UCSD-AML1 (cell line): Measurements from ENCODE around the gene BIK.
"Not testable (repeated sequence)": the region's sequence is repeated elsewhere in the genome, so short reads cannot be mapped to it uniquely, and the experiment has no call there.

Source experiments
- DNase-seq: peaks from one replicate; lab custom pipeline; 2025; ENCODE audit not compliant: unreplicated experiment; lab: John Stamatoyannopoulos, UW

The BIK gene

DNA sequence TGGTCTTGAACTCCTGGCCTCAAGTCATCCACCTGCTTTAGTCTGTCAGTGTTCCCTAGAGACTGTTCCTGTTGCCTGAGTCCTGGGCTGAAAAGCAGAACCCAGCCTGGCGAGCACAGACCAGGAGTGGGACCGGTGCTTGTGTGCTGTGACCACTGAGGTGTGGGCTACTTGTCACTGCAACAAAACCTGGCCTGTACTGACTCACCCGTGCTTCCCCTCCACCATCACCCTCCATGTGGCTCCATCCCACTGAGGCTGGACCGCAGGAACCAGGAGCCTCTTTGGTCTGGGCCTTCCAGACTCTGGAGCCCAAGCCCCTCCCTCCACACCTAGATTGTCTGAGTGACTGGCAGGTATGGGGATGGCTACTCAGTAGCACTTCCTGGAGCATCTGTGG, 24.0 kb downstream of the BIK start:
- no peak for DNase-seq

DNA sequence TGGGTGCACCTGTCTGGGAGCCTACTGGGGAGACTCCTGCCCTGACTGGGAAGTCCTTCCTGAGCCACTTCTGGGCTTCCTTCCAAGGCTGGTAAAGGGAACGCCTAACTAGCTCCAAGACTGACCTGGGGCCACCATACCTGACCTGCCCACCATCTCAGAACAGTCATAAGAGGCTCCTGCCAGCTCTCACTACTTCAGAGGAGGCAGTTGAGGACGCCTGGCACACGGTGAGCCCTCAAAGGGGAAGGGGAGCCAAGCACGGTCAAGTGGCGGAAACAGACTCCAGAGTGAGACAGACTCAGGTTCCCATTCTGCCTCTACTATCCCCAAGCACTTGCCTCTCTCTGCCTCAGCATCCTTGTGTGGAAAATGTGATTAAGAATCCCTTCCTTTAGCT, 25.0 kb downstream of the BIK start:
- no peak for DNase-seq

DNA sequence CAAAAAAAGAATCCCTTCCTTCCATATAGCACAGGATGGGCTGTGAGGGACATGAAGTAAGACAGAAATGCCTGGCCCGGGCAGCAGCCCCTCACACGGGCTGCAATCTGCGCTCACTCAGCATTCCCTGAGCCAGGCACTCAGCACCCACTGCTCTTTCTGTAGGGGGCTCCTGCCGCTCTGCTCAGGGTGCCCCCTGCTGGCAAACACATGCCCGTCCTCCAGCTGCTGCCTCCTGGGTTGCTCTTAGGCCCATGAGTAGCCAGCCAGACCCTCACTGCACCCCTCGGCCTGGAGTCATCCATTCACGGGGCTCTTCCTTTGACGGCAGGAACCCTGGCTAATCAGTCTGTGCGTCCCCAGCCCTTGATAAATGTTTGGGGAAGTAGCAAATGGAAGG, 25.7 kb downstream of the BIK start:
- DNase-seq: peak; percentile 69

DNA sequence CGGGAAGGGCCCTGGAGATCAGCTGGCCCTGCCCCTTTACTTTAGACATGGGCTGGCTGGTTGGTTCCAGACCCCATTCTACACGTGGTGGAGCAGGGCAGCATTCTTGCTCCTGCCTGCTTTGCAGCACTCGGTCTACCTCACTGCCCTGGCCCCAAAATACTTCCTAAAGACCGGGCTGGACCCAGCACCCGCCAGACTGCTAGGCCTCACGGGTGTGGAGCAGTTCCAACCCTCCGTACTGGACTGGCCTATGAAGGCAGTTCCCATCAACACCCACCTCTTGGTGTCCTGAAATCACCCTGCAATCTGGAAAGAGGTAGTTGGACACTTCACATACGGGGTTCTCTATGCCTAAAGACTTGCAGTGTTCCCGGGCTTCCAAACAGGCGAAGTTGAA, 26.3 kb downstream of the BIK start:
- DNase-seq: no peak

DNA sequence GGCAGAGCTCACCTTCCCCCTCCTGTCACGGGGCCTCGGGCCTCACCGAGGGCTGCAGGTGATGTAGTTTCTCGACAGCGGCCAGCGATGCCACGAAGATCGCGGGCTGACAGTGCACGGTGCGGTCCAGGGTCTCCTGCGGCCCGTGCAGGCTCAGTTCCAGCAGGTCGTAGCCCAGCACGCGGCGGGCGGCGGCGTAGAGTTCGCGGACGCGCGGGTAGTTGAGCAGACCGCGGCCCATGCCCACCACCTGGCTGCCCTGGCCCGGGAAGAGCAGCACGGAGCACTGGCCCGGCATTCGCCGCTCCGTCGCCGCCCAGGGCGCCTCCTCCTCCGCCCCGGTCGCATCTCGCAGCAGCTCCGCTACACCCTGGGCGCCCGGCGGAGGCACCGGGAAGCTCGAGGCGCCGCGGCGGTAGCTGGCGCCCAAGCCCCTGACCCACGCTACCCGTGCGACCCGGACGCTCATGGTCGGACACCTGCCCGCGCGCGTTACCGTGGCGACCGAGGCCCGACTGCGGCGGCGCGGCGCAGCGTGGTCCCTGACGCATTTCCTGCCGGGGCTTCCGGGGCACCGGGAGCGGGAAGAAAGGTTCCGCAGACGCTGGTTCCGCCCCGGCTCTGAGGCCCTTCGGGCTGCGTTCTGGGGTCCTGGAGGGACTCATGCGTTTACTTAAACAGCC, 32.5 kb downstream of the BIK start, which contains the start of gene MCAT:
Gene MCAT, minus strand, starts transcription at position 519 of the 683 bp plus-strand sequence. Its CDS starts 50 bp downstream, at position 469.
- DNase-seq: peak; percentile 85

DNA sequence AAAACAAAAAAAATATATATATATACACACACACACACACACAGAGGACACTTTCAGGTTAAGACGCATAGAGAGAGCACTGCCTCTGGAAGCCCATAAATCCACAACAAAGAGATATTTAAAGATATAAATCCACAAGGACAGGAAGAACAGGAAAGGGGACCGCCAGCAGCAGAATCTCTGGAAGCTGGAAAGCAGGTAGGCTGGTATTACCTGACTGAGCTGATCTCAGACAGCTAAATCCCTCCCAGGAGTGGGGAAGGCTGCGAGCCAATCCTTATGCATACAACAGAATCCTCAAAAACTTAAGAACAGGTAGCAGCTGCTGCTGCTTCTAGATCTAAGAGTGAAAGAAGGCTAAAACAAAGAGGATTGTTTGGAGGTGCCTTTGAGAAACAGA, 34.4 kb downstream of the BIK start:
- no peak for DNase-seq

DNA sequence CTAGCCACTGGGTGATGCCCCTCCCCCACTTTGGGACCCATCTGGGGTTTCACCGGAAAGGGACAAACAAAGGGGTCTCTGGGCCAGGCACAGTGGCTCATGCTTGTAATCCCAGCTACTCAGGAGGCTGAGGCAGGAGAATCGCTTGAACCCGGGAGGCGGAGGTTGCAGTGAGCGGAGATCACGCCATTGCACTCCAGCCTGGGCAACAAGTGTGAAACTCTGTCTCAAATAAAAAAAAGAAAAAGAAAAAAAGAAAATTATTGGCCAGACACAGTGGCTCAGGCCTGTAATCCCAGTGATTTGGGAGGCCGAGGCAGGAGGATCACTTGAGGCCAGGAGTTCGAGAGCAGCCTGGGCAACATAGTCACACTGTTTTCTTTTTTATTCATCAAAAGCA, 34.8 kb downstream of the BIK start:
- DNase-seq: not testable (repeated sequence)

DNA sequence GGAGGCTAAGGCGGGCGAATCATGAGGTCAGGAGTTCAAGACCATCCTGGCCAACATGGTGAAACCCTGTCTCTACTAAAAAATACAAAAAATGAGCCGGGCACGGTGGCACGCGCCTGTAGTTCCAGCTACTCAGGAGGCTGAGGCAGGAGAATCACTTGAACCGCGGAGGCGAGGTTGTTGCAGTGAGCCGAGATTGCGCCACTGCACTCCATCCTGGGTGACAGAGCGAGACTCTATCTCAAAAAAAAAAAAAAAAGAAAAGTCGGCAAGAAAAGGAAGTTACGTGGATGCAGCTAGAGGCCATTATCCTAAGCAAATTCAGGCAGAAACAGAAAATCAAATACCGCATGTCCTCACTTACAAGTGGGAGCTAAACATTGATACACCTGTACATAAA, 35.8 kb downstream of the BIK start:
- DNase-seq: not testable (repeated sequence)

DNA sequence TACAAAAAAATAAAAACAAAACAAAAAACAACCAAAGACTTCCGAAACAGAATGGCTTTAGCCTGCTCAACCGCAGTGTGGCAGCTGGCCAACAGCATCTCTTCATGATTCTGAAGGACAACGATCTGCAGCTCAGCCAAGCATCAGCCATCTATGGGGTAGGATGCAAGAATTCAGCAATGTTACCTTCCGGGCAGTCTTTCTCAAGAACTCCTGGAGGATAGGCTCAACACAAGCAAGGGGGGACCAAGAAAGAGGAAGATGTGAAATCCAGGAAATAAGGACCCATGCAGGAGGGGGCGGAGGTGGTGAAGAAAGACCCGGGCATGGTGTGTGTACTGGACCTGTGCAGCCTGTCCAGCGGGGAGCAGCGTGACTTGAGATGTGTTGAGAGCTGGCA, 37.3 kb downstream of the BIK start:
- DNase-seq: no peak

DNA sequence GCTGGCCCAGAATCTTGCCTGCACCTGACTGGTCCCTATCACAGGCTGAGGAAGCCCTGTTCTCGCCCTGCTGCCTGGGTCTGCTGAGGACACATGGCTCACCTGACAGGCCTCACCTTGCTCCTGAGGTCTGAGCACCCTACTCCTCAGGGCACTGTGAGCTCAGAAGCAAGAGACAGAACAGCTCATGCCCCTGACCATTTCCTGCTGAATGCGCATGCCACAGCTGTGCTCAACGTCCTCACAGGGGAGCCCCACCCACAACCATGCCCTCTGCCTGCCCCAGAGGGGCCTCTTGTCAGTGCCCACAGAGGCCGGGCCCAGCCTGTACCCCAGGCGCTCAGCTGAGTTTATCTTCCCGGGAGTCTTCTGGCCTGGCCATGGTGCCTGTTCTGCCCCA, 38.0 kb downstream of the BIK start:
- DNase-seq: no peak

DNA sequence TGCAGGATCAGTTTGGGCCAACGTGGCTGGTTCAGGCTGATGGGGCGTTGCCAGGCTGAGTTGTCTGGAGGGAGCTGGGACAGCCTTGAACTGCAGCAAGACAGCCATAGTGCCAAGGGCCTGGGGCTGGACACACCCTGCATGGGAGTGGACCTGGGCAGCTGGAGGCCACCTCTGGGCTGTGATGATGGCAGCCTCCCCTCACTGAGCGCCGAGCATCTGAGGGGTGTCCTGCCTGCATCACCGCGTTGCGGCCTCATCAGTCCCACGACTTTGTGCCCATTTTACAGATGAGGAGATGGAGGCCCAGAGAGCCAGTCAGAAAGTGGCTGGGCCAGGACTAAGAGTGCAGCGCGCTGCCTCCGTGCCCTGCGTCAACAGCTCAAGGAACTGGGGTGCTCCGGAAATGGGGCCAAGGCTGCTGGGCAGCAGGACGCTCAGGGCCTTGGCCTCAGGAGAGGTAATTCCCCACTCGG, 40.2 kb downstream of the BIK start:
- no peak for DNase-seq

DNA sequence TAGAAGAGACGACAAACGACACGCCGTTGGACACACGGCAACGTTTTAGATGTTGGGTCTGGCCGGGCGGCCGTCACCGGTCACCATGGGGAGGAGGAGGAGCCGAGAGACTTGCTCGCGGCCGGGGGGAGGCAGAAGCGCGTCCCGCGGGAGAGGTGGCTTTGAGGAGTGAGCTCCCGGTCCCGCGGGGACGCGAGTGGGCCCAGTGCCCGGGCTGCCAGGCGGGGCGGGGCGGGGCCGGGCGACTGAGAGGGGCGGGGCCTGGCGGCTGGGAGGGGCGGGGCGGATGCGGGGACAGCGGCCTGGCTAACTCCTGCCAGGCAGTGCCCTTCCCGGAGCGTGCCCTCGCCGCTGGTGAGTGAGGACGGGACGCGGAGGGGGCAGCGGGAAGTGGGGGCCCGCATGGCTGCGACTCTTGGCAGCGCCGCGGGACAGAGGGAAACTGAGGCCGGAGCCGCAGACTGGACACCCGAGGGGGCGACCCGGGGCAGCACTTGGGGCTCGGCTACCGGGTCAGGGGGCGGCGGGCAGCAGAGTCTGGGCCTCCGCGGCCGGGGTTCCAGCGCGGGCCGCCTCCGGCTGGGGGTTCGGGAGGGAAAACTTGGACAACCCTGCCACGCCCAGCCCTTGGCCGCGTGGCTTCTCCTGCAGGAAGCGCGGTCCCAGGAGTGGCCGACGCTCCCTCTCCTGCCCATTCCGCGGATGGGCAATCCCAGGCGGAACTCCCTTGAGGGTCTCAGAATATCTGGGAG, 40.9 kb downstream of the BIK start, which contains the start of gene TSPO:
Gene TSPO, plus strand, starts transcription at position 309 of the 752 bp plus-strand sequence. CDS start 7,680 bp downstream, outside the sequence.
- DNase-seq: peak; percentile 62

DNA sequence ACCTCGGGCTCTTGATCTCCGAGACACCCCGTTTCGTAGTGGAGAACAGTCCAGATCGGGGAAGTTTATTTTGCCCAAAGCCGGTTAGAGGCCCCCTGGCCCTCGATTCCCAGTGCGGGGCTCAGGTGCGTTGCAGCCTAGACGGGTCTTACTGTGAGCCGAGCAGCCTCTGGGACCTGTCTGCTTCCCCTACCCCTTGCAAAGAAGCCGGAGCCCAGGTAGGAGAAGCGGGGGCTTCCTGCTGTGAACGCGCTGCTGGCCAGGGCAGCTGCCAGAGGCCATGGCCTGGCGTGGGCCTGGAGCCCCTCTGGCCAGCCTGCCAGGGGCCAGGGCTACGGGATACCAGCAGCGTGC, 41.4 kb downstream of the BIK start:
- no peak for DNase-seq

DNA sequence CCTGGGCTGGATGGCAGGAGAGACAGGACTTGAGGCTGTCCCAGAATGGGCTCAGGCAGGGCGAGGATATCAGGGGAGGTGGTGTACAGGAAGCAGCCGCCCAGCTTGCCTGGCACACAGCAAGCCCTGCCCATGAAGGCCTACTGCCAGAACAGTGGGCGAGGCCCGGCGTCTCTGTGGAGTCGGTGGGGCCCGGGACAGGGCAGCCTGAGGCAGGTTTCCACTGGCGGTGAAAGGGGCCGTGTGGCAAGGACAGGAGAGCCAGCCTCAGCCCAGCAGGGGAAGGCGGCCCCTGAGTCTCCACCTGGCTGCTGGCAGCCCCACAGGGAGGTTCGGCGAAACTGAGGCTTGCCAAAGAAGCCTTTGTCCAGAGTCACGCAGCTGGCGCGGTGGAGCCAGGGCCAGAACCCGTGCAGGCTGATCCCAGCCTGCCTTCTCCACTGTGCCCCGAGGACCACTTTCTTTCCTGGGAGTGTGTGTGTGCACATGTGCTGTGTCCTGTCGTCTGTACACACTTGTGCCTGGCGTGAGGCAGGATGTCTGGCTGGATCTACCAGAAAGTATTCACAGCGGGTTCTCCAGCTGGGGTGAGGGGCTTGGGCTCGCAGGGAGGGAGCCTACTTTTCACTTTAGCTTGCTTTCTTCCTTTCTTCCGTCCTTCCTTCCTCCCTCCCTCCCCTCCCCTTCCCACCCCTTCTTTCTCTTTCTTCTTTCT, 42.0 kb downstream of the BIK start:
- peak; percentile 52 for DNase-seq

DNA sequence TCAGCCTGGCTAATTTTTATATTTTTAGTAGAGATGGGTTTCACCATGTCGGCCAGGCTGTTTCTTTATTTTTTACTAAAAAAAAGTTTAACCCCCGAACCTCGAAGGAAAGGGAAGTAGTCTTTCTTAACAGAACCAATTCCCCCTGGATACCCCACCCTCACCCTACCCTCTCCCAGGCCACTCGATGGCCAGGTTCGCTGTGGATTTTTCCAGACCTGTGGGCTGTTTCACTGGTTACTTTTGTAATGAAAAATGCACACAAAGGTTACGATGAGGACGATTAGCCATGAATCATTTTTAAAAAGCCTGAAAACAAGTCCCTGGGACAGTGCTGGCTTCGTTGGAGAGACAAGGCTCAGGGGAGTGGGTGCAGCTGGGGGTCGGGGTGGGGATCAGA, 43.3 kb downstream of the BIK start:
- no peak for DNase-seq

DNA sequence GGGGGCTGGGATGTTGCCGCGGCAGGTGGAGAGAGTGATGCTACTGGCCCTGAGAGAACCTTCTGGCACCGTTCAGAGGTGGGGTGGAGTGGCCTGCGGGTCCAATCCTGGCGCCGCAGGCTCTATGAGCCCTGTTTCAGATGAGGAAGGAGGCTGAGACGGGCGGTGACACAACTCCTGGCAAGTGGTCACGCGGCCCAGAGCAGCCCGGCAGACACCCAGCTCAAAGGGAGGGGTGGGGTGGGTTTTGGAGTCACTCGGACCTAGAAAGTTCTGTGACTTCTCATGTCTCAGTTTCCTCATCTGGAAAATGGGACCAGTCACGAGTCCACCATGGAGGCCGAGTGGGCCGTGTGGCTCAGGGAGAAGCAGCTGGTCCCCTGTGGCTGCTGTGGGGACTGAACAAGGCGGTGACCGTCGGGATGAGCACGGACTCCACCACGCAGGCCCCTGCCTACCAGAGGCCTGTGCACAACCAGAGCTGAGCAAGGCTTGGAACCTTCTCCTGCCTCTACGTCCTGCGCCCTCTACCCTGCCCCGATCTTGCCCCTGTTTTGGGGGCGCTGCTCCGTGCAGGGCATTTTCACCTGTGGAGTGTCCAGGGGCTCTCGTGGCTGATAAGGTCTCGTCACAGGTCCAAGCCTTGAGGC, 44.5 kb downstream of the BIK start:
- no peak for DNase-seq

DNA sequence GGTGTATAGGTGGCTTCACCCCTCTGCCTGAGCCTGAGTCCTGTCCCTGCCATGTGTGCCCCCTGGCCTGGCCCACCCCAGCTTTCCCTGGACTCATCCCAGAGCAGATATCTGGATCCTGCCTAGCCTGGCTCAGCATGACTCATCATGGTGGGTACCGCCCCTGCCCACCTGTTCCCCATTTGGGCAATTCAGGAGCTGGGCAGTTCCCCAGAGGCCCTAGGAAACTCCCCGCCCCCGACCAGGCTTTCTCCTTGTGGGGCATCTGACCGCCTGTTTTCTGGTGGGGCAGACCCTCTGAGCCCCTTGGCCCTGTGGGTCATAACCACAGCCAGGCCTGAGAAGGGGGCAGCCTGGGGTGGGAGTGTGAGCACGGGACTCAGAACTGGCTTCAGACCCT, 45.2 kb downstream of the BIK start:
- DNase-seq: no peak

DNA sequence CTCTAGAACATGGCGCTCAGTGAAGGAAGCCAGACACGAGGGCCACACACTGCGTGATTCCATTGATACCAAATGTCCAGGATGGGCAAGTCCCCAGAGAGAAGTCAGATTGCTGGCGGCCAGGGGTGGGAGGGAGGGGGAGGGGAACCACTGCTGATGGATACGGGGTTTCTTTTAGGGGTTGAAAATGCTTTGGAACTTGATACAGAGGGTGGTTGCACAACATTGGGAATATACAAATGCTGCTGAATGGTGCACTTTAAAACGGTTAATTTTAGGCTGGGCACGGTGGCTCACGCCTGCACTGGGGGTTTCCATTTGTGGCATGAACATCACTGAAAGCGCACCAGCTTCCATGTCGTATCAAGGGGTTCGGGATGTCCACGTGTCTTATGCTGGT, 45.9 kb downstream of the BIK start:
- DNase-seq: no peak

DNA sequence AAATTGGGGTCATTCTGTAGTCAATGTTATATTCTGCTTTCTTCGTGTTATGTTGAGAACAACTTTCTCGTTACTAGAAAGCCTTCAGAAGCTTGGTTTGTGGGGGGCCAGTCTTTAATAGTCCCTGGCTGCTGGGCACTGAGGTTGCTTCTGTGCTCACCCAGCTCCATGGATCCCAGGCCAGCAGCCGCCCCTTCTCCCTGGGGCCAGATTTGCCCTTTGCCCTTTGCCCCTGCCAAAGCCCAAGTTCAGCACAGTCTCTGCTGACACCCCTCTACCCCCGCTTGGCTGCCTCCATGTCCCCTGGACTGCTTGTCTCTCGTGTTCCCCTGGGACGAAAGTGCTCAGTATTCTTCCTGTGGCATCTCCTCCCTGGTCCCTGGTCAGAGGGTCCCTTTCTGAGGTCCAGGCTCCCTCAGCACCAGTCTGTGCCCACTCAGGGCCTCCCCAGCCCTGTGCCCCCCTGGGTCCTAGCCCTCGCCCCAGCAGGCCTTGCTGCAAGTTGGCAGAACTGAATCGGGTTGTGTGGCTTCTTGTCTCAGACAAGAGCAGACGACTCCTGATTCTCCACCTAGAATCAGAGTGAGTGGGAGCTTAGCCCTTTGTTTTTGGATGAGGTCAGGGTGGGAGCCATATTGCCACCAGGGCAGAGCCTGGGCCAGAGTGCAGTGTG, 47.5 kb downstream of the BIK start:
- DNase-seq: no peak

DNA sequence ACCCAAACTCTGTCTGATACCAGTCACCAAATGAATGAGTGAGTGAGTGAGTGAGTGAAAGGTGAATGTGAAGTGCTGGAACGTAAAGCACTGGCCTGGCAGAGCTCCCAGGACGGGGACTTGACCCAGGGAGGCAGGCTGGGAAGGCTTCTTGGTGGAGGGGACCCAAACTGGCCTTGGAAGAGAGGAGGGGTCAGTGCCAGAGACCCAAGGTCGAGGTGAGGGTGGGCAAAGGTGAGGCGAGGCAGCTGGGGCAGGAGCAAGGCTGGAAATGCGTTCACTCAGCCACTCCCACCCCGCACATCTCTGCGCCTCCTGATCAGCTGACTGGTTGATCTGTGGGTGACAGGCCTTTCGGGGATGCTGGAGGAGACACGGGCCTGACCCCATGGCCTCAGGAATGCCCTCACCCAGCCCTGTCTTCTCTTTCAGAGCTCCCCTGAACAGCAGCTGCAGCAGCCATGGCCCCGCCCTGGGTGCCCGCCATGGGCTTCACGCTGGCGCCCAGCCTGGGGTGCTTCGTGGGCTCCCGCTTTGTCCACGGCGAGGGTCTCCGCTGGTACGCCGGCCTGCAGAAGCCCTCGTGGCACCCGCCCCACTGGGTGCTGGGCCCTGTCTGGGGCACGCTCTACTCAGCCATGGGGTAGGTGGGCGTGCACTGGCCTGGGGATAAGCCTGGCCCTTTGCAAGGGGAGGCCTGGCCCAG, 48.4 kb downstream of the BIK start:
- DNase-seq: no peak
